22Rv1 (cell line): ENCODE measurements around the gene GABBR1.

Source experiments
- ZFX ChIP-seq: fragments of 450-650 bp; IDR thresholded peaks from 2 replicates; pipeline ENCODE4 v1.6.1; 2017; ENCODE audit warnings: antibody characterized with exemption, borderline replicate concordance
- TF ChIP-seq, protein P1 (sequence below): fragments of 450-650 bp; IDR thresholded peaks from 2 replicates; pipeline ENCODE4 v1.5.1; 2017; ENCODE audit warnings: mild to moderate bottlenecking

GRCh38 chr6:29552512-29553051 lies 80.4 kb downstream of the GABBR1 start:
- TF ChIP-seq, protein P1, sequence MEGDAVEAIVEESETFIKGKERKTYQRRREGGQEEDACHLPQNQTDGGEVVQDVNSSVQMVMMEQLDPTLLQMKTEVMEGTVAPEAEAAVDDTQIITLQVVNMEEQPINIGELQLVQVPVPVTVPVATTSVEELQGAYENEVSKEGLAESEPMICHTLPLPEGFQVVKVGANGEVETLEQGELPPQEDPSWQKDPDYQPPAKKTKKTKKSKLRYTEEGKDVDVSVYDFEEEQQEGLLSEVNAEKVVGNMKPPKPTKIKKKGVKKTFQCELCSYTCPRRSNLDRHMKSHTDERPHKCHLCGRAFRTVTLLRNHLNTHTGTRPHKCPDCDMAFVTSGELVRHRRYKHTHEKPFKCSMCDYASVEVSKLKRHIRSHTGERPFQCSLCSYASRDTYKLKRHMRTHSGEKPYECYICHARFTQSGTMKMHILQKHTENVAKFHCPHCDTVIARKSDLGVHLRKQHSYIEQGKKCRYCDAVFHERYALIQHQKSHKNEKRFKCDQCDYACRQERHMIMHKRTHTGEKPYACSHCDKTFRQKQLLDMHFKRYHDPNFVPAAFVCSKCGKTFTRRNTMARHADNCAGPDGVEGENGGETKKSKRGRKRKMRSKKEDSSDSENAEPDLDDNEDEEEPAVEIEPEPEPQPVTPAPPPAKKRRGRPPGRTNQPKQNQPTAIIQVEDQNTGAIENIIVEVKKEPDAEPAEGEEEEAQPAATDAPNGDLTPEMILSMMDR, result no peak
- no peak for TF ChIP-seq ZFX
